ENCODE data around the gene MBNL1. TPM values are rescaled to one million over a fixed set of nuclear protein-coding genes. Genes with fewer than 3 reads are reported as not detected.

MBNL1 gene
- total RNA-seq, 4 donors from 2014 or later: 353 to 653 (median 495) TPM

DNA sequence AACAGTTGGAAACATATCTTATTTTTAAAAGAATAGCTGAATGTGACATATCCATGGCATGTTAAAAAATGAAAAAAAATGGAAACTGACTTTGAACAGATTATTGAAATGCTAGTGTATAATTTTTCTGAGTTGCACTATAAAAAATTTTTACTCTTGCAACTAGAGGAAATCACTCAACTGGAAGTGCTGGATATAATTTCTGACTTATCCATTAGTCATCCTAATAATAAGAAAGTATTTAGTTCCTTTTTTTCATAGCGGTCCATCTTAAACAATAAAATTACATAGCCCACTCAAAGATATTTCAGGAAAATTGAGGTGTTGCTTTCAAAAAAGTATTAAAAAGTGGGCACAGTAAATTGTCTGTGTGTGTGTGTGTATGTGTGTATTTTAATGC is 80.7 kb downstream of the MBNL1 start:
- DNase-seq (ENCODE audit: low spot score in 2 of 2): no peak
- WGBS, 2 donors: 53 to 74% methylated on average over 1 of the region's 1 CpG
- Histone ChIP-seq H3K27ac (no peak overlapping the region), H3K4me3 (no peak overlapping the region), H3K9me3 (no peaks in the 10 kb centered on the region), H3K36me3 (no peaks in the 10 kb centered on the region), H3K27me3 (no peaks in the 10 kb centered on the region), H3K4me1 (peaks cover 3 to 72% (median 15%) of the 10 kb centered on the region in 4 donors)
- no peak for TF ChIP-seq EP300 (IDR thresholded peaks at IDR 0.05)
- no peak for TF ChIP-seq CTCF (IDR thresholded peaks at IDR 0.05)
- no peak for TF ChIP-seq POLR2A (IDR thresholded peaks at IDR 0.05)

DNA sequence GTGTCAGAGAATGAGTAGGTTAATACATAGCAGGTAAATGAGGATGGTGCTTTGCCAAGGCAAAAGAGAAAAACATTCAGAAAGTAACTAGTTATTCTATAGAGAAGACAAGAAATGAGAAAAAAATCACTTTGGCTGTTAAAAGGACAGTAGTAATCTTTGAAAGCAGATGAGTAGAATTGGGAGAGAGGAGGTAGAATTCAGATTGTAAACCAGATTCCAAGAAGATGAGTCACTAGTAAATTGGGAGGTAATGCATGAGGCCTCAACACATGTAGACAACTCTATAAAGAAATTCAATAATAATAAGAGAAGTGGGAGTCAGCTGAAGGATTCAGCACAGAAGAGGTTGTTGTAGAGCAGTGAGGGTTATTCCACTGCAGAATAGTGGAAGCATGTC is 81.4 kb downstream of the MBNL1 start:
- no peak overlapping the region for H3K4me3 ChIP-seq
- no peaks in the 10 kb centered on the region for H3K9me3 ChIP-seq
- TF ChIP-seq EP300 (IDR thresholded peaks at IDR 0.05): no peak
- no peak overlapping the region for H3K27ac ChIP-seq
- no peak for DNase-seq (ENCODE audit: low spot score in 2 of 2)
- no peaks in the 10 kb centered on the region for H3K36me3 ChIP-seq
- no peaks in the 10 kb centered on the region for H3K27me3 ChIP-seq
- peaks cover 3 to 69% (median 18%) of the 10 kb centered on the region in 4 donors for H3K4me1 ChIP-seq

DNA sequence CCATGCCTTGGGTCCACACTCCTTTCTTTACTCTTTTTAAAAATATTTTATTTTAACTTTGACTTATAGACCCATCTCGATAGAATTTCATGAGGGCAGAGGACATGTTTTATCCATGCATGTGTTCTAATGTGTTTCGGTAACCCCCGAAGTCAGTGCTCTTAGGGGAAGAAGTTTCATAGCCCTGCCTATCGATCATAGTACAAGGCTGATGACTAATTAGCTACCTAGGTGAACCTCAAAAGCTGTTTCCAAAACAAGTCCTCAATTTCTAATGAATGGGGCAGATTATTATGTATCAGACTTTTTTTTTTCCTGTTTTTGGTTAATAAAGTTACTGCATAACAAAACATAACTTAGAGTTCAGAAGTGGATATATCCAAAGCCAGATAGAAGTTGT is 82.0 kb downstream of the MBNL1 start:
- Histone ChIP-seq H3K4me1 (peaks cover 3 to 67% (median 18%) of the 10 kb centered on the region in 4 donors), H3K9me3 (no peaks in the 10 kb centered on the region), H3K36me3 (no peaks in the 10 kb centered on the region), H3K27ac (no peak overlapping the region), H3K4me3 (no peak overlapping the region), H3K27me3 (no peaks in the 10 kb centered on the region)
- DNase-seq (ENCODE audit: low spot score in 2 of 2): no peak
- 94 to 96% methylated on average over 4 of the region's 4 CpGs for WGBS, 2 donors
- TF ChIP-seq CTCF (IDR thresholded peaks at IDR 0.05) (no peak), EP300 (IDR thresholded peaks at IDR 0.05) (no peak), POLR2A (IDR thresholded peaks at IDR 0.05) (no peak)

GRCh38 chr3:152352554-152352953 is 83.8 kb downstream of the MBNL1 start:
- no peak overlapping the region for H3K4me3 ChIP-seq
- H3K27ac ChIP-seq: no peak overlapping the region
- H3K36me3 ChIP-seq: peaks cover 0 to 3% (median 0%) of the 10 kb centered on the region in 3 donors
- 65 to 70% methylated on average over 4 of the region's 4 CpGs for WGBS, 2 donors
- peaks cover 3 to 77% (median 17%) of the 10 kb centered on the region in 4 donors for H3K4me1 ChIP-seq
- H3K27me3 ChIP-seq: no peaks in the 10 kb centered on the region
- TF ChIP-seq EP300 (IDR thresholded peaks at IDR 0.05) (no peak), POLR2A (IDR thresholded peaks at IDR 0.05) (no peak), CTCF (IDR thresholded peaks at IDR 0.05) (no peak)
- H3K9me3 ChIP-seq: no peaks in the 10 kb centered on the region
- DNase-seq (ENCODE audit: low spot score in 2 of 2): no peak

- H3K36me3 ChIP-seq: peaks cover 0 to 3% (median 0%) of the 10 kb centered on the region in 3 donors
- no peak for DNase-seq (ENCODE audit: low spot score in 2 of 2)
- H3K4me3 ChIP-seq: no peak overlapping the region
- TF ChIP-seq POLR2A (IDR thresholded peaks at IDR 0.05): no peak
- no peak for TF ChIP-seq CTCF (IDR thresholded peaks at IDR 0.05)
- TF ChIP-seq EP300 (IDR thresholded peaks at IDR 0.05): no peak
- peaks cover 2 to 80% (median 11%) of the 10 kb centered on the region in 4 donors for H3K4me1 ChIP-seq
- no peaks in the 10 kb centered on the region for H3K9me3 ChIP-seq
- no peak overlapping the region for H3K27ac ChIP-seq
- no peaks in the 10 kb centered on the region for H3K27me3 ChIP-seq
Measured at GRCh38 chr3:152353578-152353977, 84.8 kb downstream of the MBNL1 start.

Data from tibial nerve (tissue), 4 donors.